ENCODE results near the gene OTOG.

OTOG gene

GRCh38 chr11:17686231-17686980 lies 139.3 kb downstream of the OTOG start:
- no peak for DNase-seq (ENCODE audit: extremely low read depth in 1 of 2, low read depth in 1 of 2)

DNA sequence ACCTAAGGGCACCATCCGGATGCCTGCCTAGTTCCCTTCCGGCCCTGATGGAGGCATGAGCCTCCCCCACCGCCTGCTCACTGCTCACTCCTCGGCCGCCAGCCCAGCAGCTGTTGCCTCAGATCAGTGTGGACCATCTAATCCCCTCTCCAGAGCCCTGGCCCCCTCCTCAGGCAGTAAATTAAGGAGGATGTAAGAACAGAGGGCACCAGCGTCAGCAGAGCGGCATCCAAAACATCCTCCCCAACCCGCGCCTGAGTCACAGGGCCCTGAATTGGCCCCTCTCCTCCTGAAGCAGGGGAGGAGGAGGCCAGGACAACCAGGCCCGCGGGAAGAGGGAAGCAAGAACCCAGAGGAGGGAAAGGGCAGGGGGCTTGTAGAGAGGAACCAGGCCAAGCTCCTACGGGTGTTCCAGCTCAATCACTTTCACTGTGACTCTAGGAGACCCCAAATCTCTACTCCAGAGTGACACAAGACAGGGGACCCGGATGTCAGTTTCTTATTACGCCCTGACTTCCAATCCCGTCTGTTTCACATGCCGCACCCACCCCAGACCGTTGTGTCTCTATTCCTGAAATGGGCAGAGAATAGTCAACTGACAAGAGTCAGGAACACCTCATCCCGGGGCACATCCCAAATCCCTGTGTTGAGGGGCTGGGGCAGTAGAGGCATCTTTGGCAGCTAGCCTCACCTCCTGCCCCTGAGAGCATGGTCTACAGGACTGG lies 141.0 kb downstream of the OTOG start:
- no peak for DNase-seq (ENCODE audit: extremely low read depth in 1 of 2, low read depth in 1 of 2)

GRCh38 chr11:17691550-17691949 lies 144.5 kb downstream of the OTOG start:
- no peak for DNase-seq (ENCODE audit: extremely low read depth in 1 of 2, low read depth in 1 of 2)

DNA sequence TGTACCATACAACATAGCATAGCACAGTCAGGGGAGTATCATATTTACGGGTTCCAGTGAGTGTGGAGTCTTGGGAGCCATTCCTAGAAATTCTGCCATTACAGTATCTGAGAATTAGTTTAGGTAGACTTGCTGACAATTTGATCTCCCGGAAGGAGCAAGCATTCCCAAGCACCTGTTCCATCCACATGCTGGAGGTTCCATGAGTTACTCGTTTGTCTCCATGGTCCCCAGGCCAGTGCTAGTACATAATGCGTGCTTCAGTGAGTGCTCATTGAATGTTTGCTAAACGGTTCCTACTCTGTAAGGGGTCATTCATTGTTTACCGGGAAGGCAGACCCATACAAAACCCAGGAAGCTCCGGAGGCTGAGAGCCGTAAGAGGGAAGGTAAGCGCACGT lies 144.9 kb downstream of the OTOG start:
- no peak for DNase-seq (ENCODE audit: extremely low read depth in 1 of 2, low read depth in 1 of 2)

DNA sequence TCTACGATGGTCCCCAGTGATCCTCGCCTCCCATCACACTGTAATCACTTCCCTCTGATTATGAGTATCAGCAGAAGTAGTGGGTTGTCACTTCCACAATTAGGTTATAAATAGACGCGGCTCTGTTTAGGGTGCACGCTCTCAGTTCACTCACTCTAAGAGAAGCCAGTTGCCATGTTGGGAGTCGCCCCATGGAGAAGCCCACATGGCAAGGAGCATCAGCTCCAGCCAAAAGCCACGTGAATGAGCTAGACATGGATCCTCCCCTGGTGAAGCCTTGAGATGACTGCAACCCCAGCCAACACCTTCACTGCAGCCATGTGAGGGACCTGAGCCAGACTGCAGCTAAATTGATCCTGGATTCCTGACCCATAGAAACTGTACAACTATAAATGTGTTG lies 145.9 kb downstream of the OTOG start:
- DNase-seq (ENCODE audit: extremely low read depth in 1 of 2, low read depth in 1 of 2), result no peak

GRCh38 chr11:17693531-17693930 lies 146.5 kb downstream of the OTOG start:
- DNase-seq (ENCODE audit: extremely low read depth in 1 of 2, low read depth in 1 of 2), result no peak

- no peak for DNase-seq (ENCODE audit: extremely low read depth in 1 of 2, low read depth in 1 of 2)
These were observed 147.5 kb downstream of the OTOG start for GRCh38 chr11:17694494-17695110.

DNA sequence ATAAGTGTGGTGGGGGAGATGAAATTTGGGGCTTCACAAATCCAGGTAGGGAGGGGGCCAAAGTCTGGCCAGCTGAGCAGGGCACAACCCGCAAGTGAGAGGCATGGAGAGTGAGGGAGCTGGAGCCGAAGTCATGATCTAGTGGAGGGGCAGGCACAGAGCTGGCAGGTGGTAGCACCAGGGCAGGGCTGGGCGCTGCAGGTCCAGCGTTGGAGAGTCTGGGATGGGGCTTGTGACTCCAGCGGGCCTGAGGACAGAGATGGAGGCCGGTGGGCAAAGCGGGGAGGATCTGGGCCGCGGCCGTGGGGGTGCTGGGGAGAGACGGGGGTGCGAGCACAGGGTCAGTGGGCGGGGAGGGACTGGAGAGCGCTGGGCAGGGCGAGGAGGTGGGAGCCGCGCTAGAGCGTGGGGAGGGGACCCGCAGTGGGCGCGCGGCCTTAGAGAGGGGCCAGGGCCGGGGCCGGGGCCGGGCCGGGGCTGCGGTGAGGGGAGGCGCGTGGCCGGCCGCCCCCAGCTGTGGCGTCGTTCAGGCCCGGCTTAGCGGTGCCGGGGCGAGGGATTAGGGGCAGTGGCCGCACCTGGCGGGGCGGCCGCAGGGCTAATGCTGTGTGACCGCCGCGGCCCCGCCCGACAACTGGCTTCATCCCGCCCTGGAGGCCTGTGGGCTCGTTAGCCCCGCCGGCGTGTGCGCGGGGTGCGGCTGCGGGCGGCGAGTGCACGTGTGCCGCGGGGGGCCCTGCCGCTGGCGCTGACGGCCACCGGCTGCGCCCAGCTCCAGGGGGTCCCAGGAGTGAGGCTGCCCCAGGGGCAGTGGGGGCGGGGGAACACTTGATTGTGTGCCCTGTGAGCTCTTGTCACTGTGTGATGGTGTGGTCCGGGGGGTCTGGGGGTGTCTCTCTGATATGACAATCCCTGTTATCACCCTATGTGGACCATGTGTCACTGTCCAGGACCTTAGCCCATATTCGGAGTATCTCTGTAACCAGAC lies 148.7 kb downstream of the OTOG start:
- no peak for DNase-seq (ENCODE audit: extremely low read depth in 1 of 2, low read depth in 1 of 2)

- no peak for DNase-seq (ENCODE audit: extremely low read depth in 1 of 2, low read depth in 1 of 2)
These were observed 149.7 kb downstream of the OTOG start for GRCh38 chr11:17696741-17697140.

Data from stimulated activated CD8-positive, alpha-beta memory T cell treated with anti-CD3 and anti-CD28 coated beads, Interleukin-7, amount 100 ng/mL, for 48 hours (primary cell).